Stimulated activated CD8-positive, alpha-beta memory T cell treated with anti-CD3 and anti-CD28 coated beads, Interleukin-2, amount 100 ng/mL, for 1 hour (primary cell): ENCODE measurements around the gene FBXO2.

Experiments
- DNase-seq, 2 donors: peaks; one replicate each; pipeline ENCODE4 v3.0.0-alpha.2; 2020; ENCODE audit warnings: low read depth in 2 of 2

Gene FBXO2

GRCh38 chr1:11682287-11682771 lies 28.1 kb upstream of the FBXO2 start:
- DNase-seq: no peak

- peak; percentile 79 to 86 for DNase-seq
These were observed 27.0 kb upstream of the FBXO2 start, which contains the start of gene MAD2L2 for GRCh38 chr1:11681071-11681771. TSS of gene MAD2L2 (minus strand) at chr1:11681148. CDS start at chr1:11680601, 547 bp downstream.

GRCh38 chr1:11680270-11681070 lies 26.2 kb upstream of the FBXO2 start:
- DNase-seq: no peak

GRCh38 chr1:11678442-11678841 lies 24.2 kb upstream of the FBXO2 start:
- DNase-seq: no peak

- no peak for DNase-seq
These were observed 22.3 kb upstream of the FBXO2 start for GRCh38 chr1:11676386-11677103.

- no peak for DNase-seq
These were observed 21.1 kb upstream of the FBXO2 start for GRCh38 chr1:11675325-11675724.

- no peak for DNase-seq
These were observed 20.3 kb upstream of the FBXO2 start for GRCh38 chr1:11674488-11674887.

- no peak for DNase-seq
These were observed 19.0 kb upstream of the FBXO2 start for GRCh38 chr1:11673089-11673769.

GRCh38 chr1:11671544-11672286 lies 17.5 kb upstream of the FBXO2 start:
- DNase-seq: no peak

GRCh38 chr1:11671205-11671543 lies 16.9 kb upstream of the FBXO2 start:
- no peak for DNase-seq

GRCh38 chr1:11670747-11671146 lies 16.5 kb upstream of the FBXO2 start:
- no peak for DNase-seq

- DNase-seq: no peak
These were observed 14.3 kb upstream of the FBXO2 start for GRCh38 chr1:11668516-11668915.

GRCh38 chr1:11664336-11665065 lies 10.3 kb upstream of the FBXO2 start:
- peak; percentile 30 to 40 for DNase-seq

- DNase-seq: no peak
These were observed 6.9 kb upstream of the FBXO2 start for GRCh38 chr1:11661103-11661502.

GRCh38 chr1:11659748-11660147 lies 5.5 kb upstream of the FBXO2 start:
- DNase-seq: no peak

- DNase-seq: no peak
These were observed 4.3 kb upstream of the FBXO2 start for GRCh38 chr1:11658542-11658941.

- DNase-seq: no peak
These were observed 3.4 kb upstream of the FBXO2 start for GRCh38 chr1:11657654-11658053.

GRCh38 chr1:11654939-11655808 lies 945 bp upstream of the FBXO2 start:
- DNase-seq: no peak

GRCh38 chr1:11653861-11654136 lies 430 bp downstream of the FBXO2 start:
- DNase-seq: no peak
